Calu3 (cell line): ENCODE data around the gene PTPN23. TPM values are rescaled to one million over a fixed set of nuclear protein-coding genes. Genes with fewer than 3 reads are reported as not detected.

Experiments
- BruUV-seq: library from RNA; stranded (reverse); fragments of 400-500 nt; replicated peaks from 2 replicates; lab custom pipeline; 2021; lab: Mats Ljungman, UMichigan
- CTCF ChIA-PET: fragments of 300-600 bp; sonication (Branson Sonifier 250); formaldehyde crosslinking; loops from one replicate; lab custom pipeline; 2022; ENCODE audit warnings: antibody characterized with exemption; lab: Charles Lee
- DNase-seq: peaks from one replicate; pipeline ENCODE4 v3.0.0; 2022
- H3K27ac Mint-ChIP-seq: one replicate; pipeline ENCODE4 v1.8.0; 2022; ENCODE audit warnings: mixed read lengths; ENCODE audit not compliant: unreplicated experiment
- H3K27me3 Mint-ChIP-seq: one replicate; pipeline ENCODE4 v1.8.0; 2022; ENCODE audit warnings: mixed read lengths; ENCODE audit not compliant: unreplicated experiment
- H3K36me3 Mint-ChIP-seq: one replicate; pipeline ENCODE4 v1.8.0; 2022; ENCODE audit warnings: mild to moderate bottlenecking, moderate library complexity, mixed read lengths; ENCODE audit not compliant: insufficient read depth, unreplicated experiment
- H3K4me1 Mint-ChIP-seq: one replicate; pipeline ENCODE4 v1.8.0; 2022; ENCODE audit warnings: mild to moderate bottlenecking, low read depth, mixed read lengths; ENCODE audit not compliant: unreplicated experiment
- H3K4me3 Mint-ChIP-seq: one replicate; pipeline ENCODE4 v1.8.0; 2022; ENCODE audit warnings: mild to moderate bottlenecking, low read depth, moderate library complexity, mixed read lengths; ENCODE audit not compliant: unreplicated experiment
- H3K9me3 Mint-ChIP-seq: one replicate; pipeline ENCODE4 v1.8.0; 2022; ENCODE audit warnings: low read depth, mixed read lengths; ENCODE audit not compliant: unreplicated experiment
- intact Hi-C: fragments of 100-400 bp; cut with micrococcal nuclease; formaldehyde crosslinking; loops from one replicate; pipeline ENCODE4 v1.10.0; 2022; ENCODE audit not compliant: unreplicated experiment
- total RNA-seq: library from RNA; stranded (reverse); gene quantifications from 2 replicates; pipeline ENCODE4 v1.2.3, GENCODE V29; 2022
- TF ChIP-seq, protein P1 (sequence below): fragments of 200-600 bp; IDR thresholded peaks from one replicate; pipeline ENCODE4 v1.8.0; 2022; ENCODE audit warnings: antibody characterized with exemption; ENCODE audit not compliant: unreplicated experiment

PTPN23 gene
- total RNA-seq, 1 experiment from 2014 or later: 57.6 TPM

DNA sequence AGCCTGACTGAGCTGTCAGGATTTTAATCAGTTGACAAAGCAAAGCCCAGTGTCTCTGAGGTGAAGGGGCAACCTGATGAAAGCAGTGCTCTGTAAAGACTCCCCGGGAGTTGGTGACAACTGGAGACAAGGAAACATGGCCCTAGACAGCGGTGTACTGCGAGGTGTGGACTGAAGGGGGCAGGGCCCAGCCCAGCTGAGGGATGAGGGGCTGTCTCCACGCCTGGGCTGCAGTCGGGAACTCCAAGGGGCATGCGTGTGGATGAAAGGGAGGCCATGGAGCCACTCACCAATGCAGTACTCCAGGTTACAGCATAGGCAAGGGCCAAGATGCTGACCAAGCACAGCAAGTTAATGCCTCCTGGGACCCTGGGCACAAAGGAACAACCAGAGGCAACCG lies 49.8 kb downstream of the PTPN23 start:
- CTCF ChIA-PET: no interaction called here
- Mint-ChIP-seq H3K36me3 (peaks cover 15% of the 10 kb centered on the region), H3K9me3 (no peaks in the 10 kb centered on the region), H3K27ac (no peak overlapping the region), H3K4me1 (peaks cover 16% of the 10 kb centered on the region), H3K4me3 (no peak overlapping the region), H3K27me3 (no peaks in the 10 kb centered on the region)
- TF ChIP-seq, protein P1, sequence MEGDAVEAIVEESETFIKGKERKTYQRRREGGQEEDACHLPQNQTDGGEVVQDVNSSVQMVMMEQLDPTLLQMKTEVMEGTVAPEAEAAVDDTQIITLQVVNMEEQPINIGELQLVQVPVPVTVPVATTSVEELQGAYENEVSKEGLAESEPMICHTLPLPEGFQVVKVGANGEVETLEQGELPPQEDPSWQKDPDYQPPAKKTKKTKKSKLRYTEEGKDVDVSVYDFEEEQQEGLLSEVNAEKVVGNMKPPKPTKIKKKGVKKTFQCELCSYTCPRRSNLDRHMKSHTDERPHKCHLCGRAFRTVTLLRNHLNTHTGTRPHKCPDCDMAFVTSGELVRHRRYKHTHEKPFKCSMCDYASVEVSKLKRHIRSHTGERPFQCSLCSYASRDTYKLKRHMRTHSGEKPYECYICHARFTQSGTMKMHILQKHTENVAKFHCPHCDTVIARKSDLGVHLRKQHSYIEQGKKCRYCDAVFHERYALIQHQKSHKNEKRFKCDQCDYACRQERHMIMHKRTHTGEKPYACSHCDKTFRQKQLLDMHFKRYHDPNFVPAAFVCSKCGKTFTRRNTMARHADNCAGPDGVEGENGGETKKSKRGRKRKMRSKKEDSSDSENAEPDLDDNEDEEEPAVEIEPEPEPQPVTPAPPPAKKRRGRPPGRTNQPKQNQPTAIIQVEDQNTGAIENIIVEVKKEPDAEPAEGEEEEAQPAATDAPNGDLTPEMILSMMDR: no peak
- intact Hi-C loops: no loop called here
- no TSS peak for BruUV-seq
- no peak for DNase-seq

DNA sequence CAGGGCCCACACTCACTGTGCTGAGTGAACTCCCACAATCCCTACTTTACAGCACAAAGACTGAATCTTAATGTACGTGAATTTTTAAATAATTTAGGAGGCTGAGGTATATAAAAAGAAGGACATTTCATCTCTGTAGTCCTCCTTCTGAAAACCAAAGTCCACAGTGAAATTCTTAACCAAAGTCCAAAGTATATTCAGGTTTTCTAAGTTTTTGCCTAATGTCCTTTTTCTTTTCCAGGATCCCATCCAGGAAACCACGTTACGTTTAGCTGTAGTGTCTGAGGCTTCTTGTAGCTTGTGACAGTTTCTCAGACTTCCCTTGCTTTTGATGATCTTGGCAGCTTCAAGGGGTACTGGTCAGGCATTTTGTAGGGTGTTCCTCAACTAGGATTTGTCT lies 50.4 kb downstream of the PTPN23 start:
- H3K27me3 Mint-ChIP-seq: no peaks in the 10 kb centered on the region
- no peak for DNase-seq
- H3K4me1 Mint-ChIP-seq: peaks cover 16% of the 10 kb centered on the region
- no TSS peak for BruUV-seq
- peaks cover 15% of the 10 kb centered on the region for H3K36me3 Mint-ChIP-seq
- no peaks in the 10 kb centered on the region for H3K9me3 Mint-ChIP-seq
- intact Hi-C loops: no loop called here
- H3K4me3 Mint-ChIP-seq: no peak overlapping the region
- H3K27ac Mint-ChIP-seq: no peak overlapping the region
- CTCF ChIA-PET: no interaction called here
- TF ChIP-seq, protein P1: no peak

- no peak overlapping the region for H3K4me3 Mint-ChIP-seq
- H3K4me1 Mint-ChIP-seq: peaks cover 16% of the 10 kb centered on the region
- no peak for DNase-seq
- H3K36me3 Mint-ChIP-seq: peaks cover 15% of the 10 kb centered on the region
- no TSS peak for BruUV-seq
- TF ChIP-seq, protein P1: no peak
- H3K9me3 Mint-ChIP-seq: no peaks in the 10 kb centered on the region
- H3K27ac Mint-ChIP-seq: no peak overlapping the region
- H3K27me3 Mint-ChIP-seq: no peaks in the 10 kb centered on the region
- intact Hi-C loops: no loop called here
- CTCF ChIA-PET: interaction anchor here (0.6 kb wide), 1 partner anchor 154 kb away, joined by 3 read pairs; no protein-coding TSS in a partner anchor
Measured at GRCh38 chr3:47432673-47433072, 51.9 kb downstream of the PTPN23 start.

- Mint-ChIP-seq H3K4me1 (peaks cover 16% of the 10 kb centered on the region), H3K27me3 (no peaks in the 10 kb centered on the region), H3K4me3 (no peak overlapping the region), H3K36me3 (peaks cover 19% of the 10 kb centered on the region), H3K9me3 (no peaks in the 10 kb centered on the region), H3K27ac (no peak overlapping the region)
- TF ChIP-seq, protein P1: no peak
- CTCF ChIA-PET: interaction anchor here (0.7 to 0.8 kb wide), 2 partner anchors 13 to 889 kb away, joined by 3 read pairs; no protein-coding TSS in a partner anchor
- no TSS peak for BruUV-seq
- intact Hi-C loops: no loop called here
- DNase-seq: peak; percentile 30
Measured at GRCh38 chr3:47433796-47434195, 53.0 kb downstream of the PTPN23 start.
